GM19328 (cell line): ENCODE measurements around the gene PDPN.

ENCODE experiments used
- ATAC-seq: cut with Tn5 transposase; IDR thresholded peaks from one replicate; pipeline ENCODE4 v1.9.1; 2021; ENCODE audit warnings: mild to moderate bottlenecking, moderate library complexity; ENCODE audit not compliant: unreplicated experiment

The PDPN gene

GRCh38 chr1:13576926-13577325 is 6.7 kb upstream of the PDPN start:
- ATAC-seq, result no peak

GRCh38 chr1:13577846-13578245 is 5.8 kb upstream of the PDPN start:
- ATAC-seq, result no peak

- ATAC-seq, result no peak
Measured at GRCh38 chr1:13581446-13581845, 2.2 kb upstream of the PDPN start.

GRCh38 chr1:13582713-13583443 is 754 bp upstream of the PDPN start:
- no peak for ATAC-seq

GRCh38 chr1:13583966-13584791 is 547 bp downstream of the PDPN start:
- no peak for ATAC-seq

GRCh38 chr1:13584876-13585611 is 1.4 kb downstream of the PDPN start:
- no peak for ATAC-seq

- ATAC-seq, result no peak
Measured at GRCh38 chr1:13585612-13585991, 2.0 kb downstream of the PDPN start.

GRCh38 chr1:13586001-13586400 is 2.4 kb downstream of the PDPN start:
- ATAC-seq, result no peak

GRCh38 chr1:13587256-13588030 is 3.8 kb downstream of the PDPN start:
- no peak for ATAC-seq

- no peak for ATAC-seq
Measured at GRCh38 chr1:13588946-13589796, 5.5 kb downstream of the PDPN start.

- no peak for ATAC-seq
Measured at GRCh38 chr1:13590486-13590885, 6.9 kb downstream of the PDPN start.

GRCh38 chr1:13593511-13594131 is 10.0 kb downstream of the PDPN start:
- ATAC-seq, result no peak

- no peak for ATAC-seq
Measured at GRCh38 chr1:13595411-13595810, 11.8 kb downstream of the PDPN start.

GRCh38 chr1:13597166-13597565 is 13.5 kb downstream of the PDPN start:
- no peak for ATAC-seq

- ATAC-seq, result no peak
Measured at GRCh38 chr1:13600762-13601453, 17.3 kb downstream of the PDPN start.

- ATAC-seq, result no peak
Measured at GRCh38 chr1:13604176-13604575, 20.5 kb downstream of the PDPN start.

- no peak for ATAC-seq
Measured at GRCh38 chr1:13604721-13605120, 21.1 kb downstream of the PDPN start.

GRCh38 chr1:13605159-13605558 is 21.5 kb downstream of the PDPN start:
- no peak for ATAC-seq

GRCh38 chr1:13607002-13607401 is 23.4 kb downstream of the PDPN start:
- no peak for ATAC-seq
